ENCODE data around the gene ZFHX3. TPM values are rescaled to one million over a fixed set of nuclear protein-coding genes. Genes with fewer than 3 reads are reported as not detected.

The ZFHX3 gene
- total and polyA plus RNA-seq, 2 donors (not counting 1 experiment from before 2014, with no cell fraction given): 4.7 to 7.3 TPM

DNA sequence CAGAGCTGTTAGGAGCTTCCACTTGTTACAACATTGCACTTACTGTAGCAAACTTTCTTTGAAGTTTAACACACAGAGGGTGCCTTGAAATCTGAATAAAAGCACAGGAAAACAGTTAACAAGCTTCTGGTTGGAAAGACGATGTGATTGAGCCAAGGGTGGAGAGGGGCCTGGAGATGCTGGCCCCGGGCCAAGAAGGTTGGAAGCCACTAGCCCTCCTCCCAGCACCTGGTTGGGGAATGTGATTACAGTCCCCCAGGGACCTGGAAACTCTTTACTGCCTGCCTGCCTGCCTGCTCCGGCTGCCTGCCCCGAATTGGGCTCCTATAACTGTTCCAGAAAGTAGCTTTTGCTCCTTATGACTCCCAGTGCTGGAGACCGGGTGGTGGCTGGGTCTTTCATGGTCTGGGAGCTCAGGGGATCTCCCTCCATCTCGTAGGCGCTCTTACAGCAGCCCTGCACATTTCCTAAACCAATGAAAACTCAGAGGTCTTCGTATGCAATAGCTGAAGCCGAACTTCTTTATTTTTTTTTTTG, 48.0 kb upstream of the ZFHX3 start:
- H3K27me3 ChIP-seq (ENCODE audit: control insufficient read depth, insufficient read depth, low read length): no peaks in the 10 kb centered on the region
- H3K79me2 ChIP-seq (ENCODE audit: control insufficient read depth, insufficient read depth, low read length): no peaks in the 10 kb centered on the region
- H3K4me1 ChIP-seq (ENCODE audit: control insufficient read depth, extremely low read depth, insufficient read depth, low read length): peaks cover 9% of the 10 kb centered on the region
- H3K4me2 ChIP-seq (ENCODE audit: extremely low read depth, insufficient read depth, low read length): no peak overlapping the region
- H3K27ac ChIP-seq (ENCODE audit: insufficient read depth, low read length): no peak overlapping the region
- no peak overlapping the region for H2AFZ ChIP-seq (ENCODE audit: low read length)
- H3K9me3 ChIP-seq (ENCODE audit: control insufficient read depth, insufficient read depth, low read depth, low read length): no peaks in the 10 kb centered on the region
- no peak for DNase-seq (ENCODE audit: low read depth in 2 of 2)
- H4K20me1 ChIP-seq (ENCODE audit: control insufficient read depth, extremely low read depth, insufficient read depth, low read length): no peaks in the 10 kb centered on the region
- H3K9ac ChIP-seq (ENCODE audit: insufficient read depth, low read length): no peak overlapping the region
- TF ChIP-seq, protein P1, sequence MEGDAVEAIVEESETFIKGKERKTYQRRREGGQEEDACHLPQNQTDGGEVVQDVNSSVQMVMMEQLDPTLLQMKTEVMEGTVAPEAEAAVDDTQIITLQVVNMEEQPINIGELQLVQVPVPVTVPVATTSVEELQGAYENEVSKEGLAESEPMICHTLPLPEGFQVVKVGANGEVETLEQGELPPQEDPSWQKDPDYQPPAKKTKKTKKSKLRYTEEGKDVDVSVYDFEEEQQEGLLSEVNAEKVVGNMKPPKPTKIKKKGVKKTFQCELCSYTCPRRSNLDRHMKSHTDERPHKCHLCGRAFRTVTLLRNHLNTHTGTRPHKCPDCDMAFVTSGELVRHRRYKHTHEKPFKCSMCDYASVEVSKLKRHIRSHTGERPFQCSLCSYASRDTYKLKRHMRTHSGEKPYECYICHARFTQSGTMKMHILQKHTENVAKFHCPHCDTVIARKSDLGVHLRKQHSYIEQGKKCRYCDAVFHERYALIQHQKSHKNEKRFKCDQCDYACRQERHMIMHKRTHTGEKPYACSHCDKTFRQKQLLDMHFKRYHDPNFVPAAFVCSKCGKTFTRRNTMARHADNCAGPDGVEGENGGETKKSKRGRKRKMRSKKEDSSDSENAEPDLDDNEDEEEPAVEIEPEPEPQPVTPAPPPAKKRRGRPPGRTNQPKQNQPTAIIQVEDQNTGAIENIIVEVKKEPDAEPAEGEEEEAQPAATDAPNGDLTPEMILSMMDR (conservative IDR thresholded peaks at IDR 0.05 in 1 of 2, IDR thresholded peaks at IDR 0.05 in 1 of 2; ENCODE audit: low read depth in 1 of 2, low read length in 2 of 2): no peak
- no peak for TF ChIP-seq EZH2 (IDR thresholded peaks at IDR 0.05; ENCODE audit: low read length, missing control alignments)
- no peak overlapping the region for H3K4me3 ChIP-seq (replicated peaks in 1 of 4; ENCODE audit: control extremely low read depth in 1 of 4, insufficient read depth in 1 of 4, low read depth in 3 of 4, low read length in 4 of 4)
- no peaks in the 10 kb centered on the region for H3K36me3 ChIP-seq (ENCODE audit: control insufficient read depth, insufficient read depth, low read length)

DNA sequence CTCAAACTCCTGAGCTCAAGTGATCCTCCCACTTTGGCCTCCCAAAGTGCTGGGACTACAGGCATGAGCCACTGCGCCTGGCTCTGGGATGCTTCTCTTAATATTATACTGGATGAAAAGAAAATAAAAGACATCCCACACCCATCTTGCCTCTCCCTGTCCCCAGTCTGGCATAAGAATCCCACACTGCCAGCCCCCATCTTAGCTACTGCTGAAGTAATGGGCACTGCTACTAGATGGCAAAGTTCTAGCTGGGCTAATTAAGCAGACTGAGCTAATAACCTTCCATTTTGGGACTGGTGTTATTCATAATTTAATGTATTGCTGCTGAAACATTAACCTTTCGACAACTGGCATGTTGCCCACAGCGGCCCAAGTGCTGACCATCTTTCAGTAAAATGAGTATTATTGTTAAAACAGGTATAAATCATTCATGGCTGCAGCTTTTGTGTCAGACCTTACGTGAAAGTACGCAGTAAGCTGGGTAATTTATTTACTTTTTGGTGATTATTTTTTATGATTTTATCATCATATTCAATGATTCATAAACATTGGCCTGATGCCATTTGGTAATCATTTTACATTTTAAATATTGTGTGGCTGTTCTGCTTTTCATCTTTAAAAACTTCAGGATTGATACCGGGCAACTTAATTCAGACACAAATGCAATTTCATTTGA, 47.4 kb upstream of the ZFHX3 start:
- peak in 1 of 2 donors; percentile 66 for DNase-seq (ENCODE audit: low read depth in 2 of 2)
- no peaks in the 10 kb centered on the region for H3K79me2 ChIP-seq (ENCODE audit: control insufficient read depth, insufficient read depth, low read length)
- no peaks in the 10 kb centered on the region for H3K36me3 ChIP-seq (ENCODE audit: control insufficient read depth, insufficient read depth, low read length)
- TF ChIP-seq EZH2 (IDR thresholded peaks at IDR 0.05; ENCODE audit: low read length, missing control alignments): no peak
- TF ChIP-seq, protein P1 (conservative IDR thresholded peaks at IDR 0.05 in 1 of 2, IDR thresholded peaks at IDR 0.05 in 1 of 2; ENCODE audit: low read depth in 1 of 2, low read length in 2 of 2): no peak
- H3K27me3 ChIP-seq (ENCODE audit: control insufficient read depth, insufficient read depth, low read length): no peaks in the 10 kb centered on the region
- H4K20me1 ChIP-seq (ENCODE audit: control insufficient read depth, extremely low read depth, insufficient read depth, low read length): no peaks in the 10 kb centered on the region
- H3K9me3 ChIP-seq (ENCODE audit: control insufficient read depth, insufficient read depth, low read depth, low read length): no peaks in the 10 kb centered on the region
- no peak overlapping the region for H3K4me2 ChIP-seq (ENCODE audit: extremely low read depth, insufficient read depth, low read length)
- peaks cover 9% of the 10 kb centered on the region for H3K4me1 ChIP-seq (ENCODE audit: control insufficient read depth, extremely low read depth, insufficient read depth, low read length)
- no peak overlapping the region for H2AFZ ChIP-seq (ENCODE audit: low read length)
- no peak overlapping the region for H3K4me3 ChIP-seq (replicated peaks in 1 of 4; ENCODE audit: control extremely low read depth in 1 of 4, insufficient read depth in 1 of 4, low read depth in 3 of 4, low read length in 4 of 4)
- no peak overlapping the region for H3K9ac ChIP-seq (ENCODE audit: insufficient read depth, low read length)
- no peak overlapping the region for H3K27ac ChIP-seq (ENCODE audit: insufficient read depth, low read length)

DNA sequence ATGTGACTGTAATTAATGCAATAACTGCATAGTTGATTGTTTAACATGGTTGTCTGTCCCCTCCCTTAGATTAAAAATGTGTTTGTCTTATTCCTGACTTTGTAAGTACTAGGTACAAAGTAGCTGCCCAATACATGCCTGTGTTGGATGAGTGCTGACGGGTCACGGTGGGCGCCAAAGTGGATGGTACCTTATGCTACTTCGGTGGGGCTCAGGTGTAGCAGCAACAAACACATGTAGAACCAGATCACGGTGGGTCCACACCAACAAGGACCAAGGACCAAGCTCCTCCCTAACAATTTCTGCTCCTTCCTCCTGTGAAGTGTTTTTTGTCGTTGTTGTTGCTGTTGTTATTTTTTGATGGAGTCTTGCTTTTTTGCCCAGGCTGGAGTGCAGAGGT, 46.4 kb upstream of the ZFHX3 start:
- H3K27me3 ChIP-seq (ENCODE audit: control insufficient read depth, insufficient read depth, low read length): no peaks in the 10 kb centered on the region
- H2AFZ ChIP-seq (ENCODE audit: low read length): no peak overlapping the region
- no peak for TF ChIP-seq EZH2 (IDR thresholded peaks at IDR 0.05; ENCODE audit: low read length, missing control alignments)
- TF ChIP-seq, protein P1 (conservative IDR thresholded peaks at IDR 0.05 in 1 of 2, IDR thresholded peaks at IDR 0.05 in 1 of 2; ENCODE audit: low read depth in 1 of 2, low read length in 2 of 2): no peak
- H3K4me1 ChIP-seq (ENCODE audit: control insufficient read depth, extremely low read depth, insufficient read depth, low read length): peaks cover 9% of the 10 kb centered on the region
- H3K27ac ChIP-seq (ENCODE audit: insufficient read depth, low read length): no peak overlapping the region
- no peaks in the 10 kb centered on the region for H3K79me2 ChIP-seq (ENCODE audit: control insufficient read depth, insufficient read depth, low read length)
- H4K20me1 ChIP-seq (ENCODE audit: control insufficient read depth, extremely low read depth, insufficient read depth, low read length): no peaks in the 10 kb centered on the region
- H3K36me3 ChIP-seq (ENCODE audit: control insufficient read depth, insufficient read depth, low read length): no peaks in the 10 kb centered on the region
- no peak overlapping the region for H3K4me3 ChIP-seq (replicated peaks in 1 of 4; ENCODE audit: control extremely low read depth in 1 of 4, insufficient read depth in 1 of 4, low read depth in 3 of 4, low read length in 4 of 4)
- H3K9me3 ChIP-seq (ENCODE audit: control insufficient read depth, insufficient read depth, low read depth, low read length): no peaks in the 10 kb centered on the region
- no peak for DNase-seq (ENCODE audit: low read depth in 2 of 2)
- H3K4me2 ChIP-seq (ENCODE audit: extremely low read depth, insufficient read depth, low read length): no peak overlapping the region
- H3K9ac ChIP-seq (ENCODE audit: insufficient read depth, low read length): no peak overlapping the region

Measured in fibroblast of lung (primary cell).